Gastroesophageal sphincter (tissue), 3 donors: ENCODE data around the gene DIRAS1.

Experiments
- EP300 ChIP-seq: sonication (generic); formaldehyde crosslinking; IDR thresholded peaks from one replicate; pipeline ENCODE4 v1.6.1; 2017; ENCODE audit warnings: antibody characterized with exemption, mild to moderate bottlenecking
- POLR2A ChIP-seq, 2 donors: fragments of 450-650 bp; IDR thresholded peaks; one replicate each; pipeline ENCODE4 v1.6.1; 2017; ENCODE audit warnings: antibody characterized with exemption in 2 of 2, mild to moderate bottlenecking in 2 of 2, moderate library complexity in 1 of 2
- POLR2AphosphoS5 ChIP-seq: sonication (generic); formaldehyde crosslinking; IDR thresholded peaks from one replicate; pipeline ENCODE4 v1.6.1; 2017; ENCODE audit warnings: antibody characterized with exemption
- TF ChIP-seq, protein P1 (sequence below), 4 experiments: fragments of 200-600 bp in 2 of 4; fragments of 450-650 bp in 2 of 4; sonication (generic) in 1 of 4; IDR thresholded peaks; one replicate each; pipeline ENCODE4 v1.5.1; 2017 to 2019; ENCODE audit warnings: antibody characterized with exemption in 4 of 4, mild to moderate bottlenecking in 2 of 4, moderate library complexity in 2 of 4

DNA sequence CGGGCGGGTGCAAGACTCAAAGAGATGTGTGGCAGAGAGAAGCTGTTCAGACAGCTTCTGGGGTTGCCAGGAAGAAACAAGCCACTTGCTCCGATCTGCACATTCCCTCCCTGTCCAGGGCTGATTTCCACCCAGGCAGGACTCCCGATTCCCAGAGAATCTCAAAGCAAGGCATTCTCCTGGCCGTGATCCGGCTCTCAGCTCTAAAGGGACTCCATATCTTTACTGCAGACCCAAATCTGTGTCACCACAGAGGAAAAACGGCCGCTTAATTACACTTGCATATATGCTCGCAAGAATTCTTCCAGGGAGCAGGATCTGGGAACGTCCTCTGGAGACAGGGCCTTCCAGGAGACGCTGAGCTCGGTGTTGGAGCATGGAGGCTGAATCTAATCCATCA lies 44.3 kb downstream of the DIRAS1 start:
- TF ChIP-seq EP300 (no peak), POLR2AphosphoS5 (no peak), POLR2A (IDR thresholded peaks at IDR 0.05) (no peak)
- TF ChIP-seq, protein P1, sequence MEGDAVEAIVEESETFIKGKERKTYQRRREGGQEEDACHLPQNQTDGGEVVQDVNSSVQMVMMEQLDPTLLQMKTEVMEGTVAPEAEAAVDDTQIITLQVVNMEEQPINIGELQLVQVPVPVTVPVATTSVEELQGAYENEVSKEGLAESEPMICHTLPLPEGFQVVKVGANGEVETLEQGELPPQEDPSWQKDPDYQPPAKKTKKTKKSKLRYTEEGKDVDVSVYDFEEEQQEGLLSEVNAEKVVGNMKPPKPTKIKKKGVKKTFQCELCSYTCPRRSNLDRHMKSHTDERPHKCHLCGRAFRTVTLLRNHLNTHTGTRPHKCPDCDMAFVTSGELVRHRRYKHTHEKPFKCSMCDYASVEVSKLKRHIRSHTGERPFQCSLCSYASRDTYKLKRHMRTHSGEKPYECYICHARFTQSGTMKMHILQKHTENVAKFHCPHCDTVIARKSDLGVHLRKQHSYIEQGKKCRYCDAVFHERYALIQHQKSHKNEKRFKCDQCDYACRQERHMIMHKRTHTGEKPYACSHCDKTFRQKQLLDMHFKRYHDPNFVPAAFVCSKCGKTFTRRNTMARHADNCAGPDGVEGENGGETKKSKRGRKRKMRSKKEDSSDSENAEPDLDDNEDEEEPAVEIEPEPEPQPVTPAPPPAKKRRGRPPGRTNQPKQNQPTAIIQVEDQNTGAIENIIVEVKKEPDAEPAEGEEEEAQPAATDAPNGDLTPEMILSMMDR (IDR thresholded peaks at IDR 0.05), result no peak
